ENCODE measurements around the gene CMKLR1.

DNA sequence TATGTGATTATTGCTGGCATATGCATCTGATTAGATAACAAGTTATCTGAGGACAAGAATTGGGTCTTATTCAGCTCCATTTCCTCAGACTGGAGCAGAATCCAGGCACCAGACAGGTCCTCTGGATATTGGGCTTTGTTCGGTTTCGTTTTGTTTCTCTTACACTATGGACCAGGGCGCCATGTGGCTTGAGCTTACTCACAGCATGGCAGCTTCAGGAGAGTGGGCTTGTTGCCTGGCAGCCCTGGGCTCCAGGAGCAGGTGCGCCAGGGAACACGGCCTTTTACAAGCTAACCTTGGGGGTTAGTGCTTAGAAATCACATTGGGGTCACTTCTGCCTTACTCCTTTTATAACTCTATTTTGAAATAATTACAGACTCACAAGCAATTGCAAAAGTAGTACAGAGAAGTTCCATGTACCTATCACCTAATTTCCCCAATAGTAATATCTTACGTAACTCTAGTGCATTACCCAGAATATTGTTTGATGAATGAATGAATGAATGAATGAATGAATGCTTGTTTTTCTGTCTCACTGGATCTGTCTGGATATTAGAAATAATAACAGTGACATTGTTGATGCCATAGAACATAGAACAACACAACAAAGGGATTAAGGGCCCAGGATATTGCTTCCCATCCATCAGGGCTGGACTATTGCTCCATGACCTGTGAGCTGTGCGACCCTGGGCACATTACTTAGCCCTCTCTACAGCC lies 39.0 kb downstream of the CMKLR1 start:
- TF ChIP-seq, protein P1, sequence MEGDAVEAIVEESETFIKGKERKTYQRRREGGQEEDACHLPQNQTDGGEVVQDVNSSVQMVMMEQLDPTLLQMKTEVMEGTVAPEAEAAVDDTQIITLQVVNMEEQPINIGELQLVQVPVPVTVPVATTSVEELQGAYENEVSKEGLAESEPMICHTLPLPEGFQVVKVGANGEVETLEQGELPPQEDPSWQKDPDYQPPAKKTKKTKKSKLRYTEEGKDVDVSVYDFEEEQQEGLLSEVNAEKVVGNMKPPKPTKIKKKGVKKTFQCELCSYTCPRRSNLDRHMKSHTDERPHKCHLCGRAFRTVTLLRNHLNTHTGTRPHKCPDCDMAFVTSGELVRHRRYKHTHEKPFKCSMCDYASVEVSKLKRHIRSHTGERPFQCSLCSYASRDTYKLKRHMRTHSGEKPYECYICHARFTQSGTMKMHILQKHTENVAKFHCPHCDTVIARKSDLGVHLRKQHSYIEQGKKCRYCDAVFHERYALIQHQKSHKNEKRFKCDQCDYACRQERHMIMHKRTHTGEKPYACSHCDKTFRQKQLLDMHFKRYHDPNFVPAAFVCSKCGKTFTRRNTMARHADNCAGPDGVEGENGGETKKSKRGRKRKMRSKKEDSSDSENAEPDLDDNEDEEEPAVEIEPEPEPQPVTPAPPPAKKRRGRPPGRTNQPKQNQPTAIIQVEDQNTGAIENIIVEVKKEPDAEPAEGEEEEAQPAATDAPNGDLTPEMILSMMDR (IDR thresholded peaks at IDR 0.05 in 2 of 3, conservative IDR thresholded peaks at IDR 0.05 in 1 of 3; ENCODE audit: borderline replicate concordance in 1 of 3, insufficient read depth in 1 of 3, low read depth in 2 of 3, low read length in 2 of 3), result no peak
- TF ChIP-seq SIN3A (IDR thresholded peaks at IDR 0.05; ENCODE audit: low read depth) (no peak), TCF7L2 (IDR thresholded peaks at IDR 0.05; ENCODE audit: borderline replicate concordance, extremely low read depth, insufficient read depth, insufficient read length) (no peak), RAD21 (IDR thresholded peaks at IDR 0.05; ENCODE audit: low read depth) (no peak), POLR2AphosphoS5 (IDR thresholded peaks at IDR 0.05; ENCODE audit: low read depth, low read length) (no peak), YY1 (IDR thresholded peaks at IDR 0.05; ENCODE audit: extremely low read depth, insufficient replicate concordance, low read depth, low read length) (no peak), ELF1 (IDR thresholded peaks at IDR 0.05; ENCODE audit: borderline replicate concordance, low read depth) (no peak), EZH2 (IDR thresholded peaks at IDR 0.05) (no peak), POLR2A (IDR thresholded peaks at IDR 0.05; ENCODE audit: borderline replicate concordance, extremely low read depth, insufficient read depth, insufficient read length) (no peak), SP1 (IDR thresholded peaks at IDR 0.05; ENCODE audit: low read depth) (no peak)
- TF ChIP-seq, protein P2, sequence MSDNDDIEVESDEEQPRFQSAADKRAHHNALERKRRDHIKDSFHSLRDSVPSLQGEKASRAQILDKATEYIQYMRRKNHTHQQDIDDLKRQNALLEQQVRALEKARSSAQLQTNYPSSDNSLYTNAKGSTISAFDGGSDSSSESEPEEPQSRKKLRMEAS (IDR thresholded peaks at IDR 0.05), result no peak
- TF ChIP-seq, protein P3, sequence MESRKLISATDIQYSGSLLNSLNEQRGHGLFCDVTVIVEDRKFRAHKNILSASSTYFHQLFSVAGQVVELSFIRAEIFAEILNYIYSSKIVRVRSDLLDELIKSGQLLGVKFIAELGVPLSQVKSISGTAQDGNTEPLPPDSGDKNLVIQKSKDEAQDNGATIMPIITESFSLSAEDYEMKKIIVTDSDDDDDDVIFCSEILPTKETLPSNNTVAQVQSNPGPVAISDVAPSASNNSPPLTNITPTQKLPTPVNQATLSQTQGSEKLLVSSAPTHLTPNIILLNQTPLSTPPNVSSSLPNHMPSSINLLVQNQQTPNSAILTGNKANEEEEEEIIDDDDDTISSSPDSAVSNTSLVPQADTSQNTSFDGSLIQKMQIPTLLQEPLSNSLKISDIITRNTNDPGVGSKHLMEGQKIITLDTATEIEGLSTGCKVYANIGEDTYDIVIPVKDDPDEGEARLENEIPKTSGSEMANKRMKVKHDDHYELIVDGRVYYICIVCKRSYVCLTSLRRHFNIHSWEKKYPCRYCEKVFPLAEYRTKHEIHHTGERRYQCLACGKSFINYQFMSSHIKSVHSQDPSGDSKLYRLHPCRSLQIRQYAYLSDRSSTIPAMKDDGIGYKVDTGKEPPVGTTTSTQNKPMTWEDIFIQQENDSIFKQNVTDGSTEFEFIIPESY (IDR thresholded peaks at IDR 0.05; ENCODE audit: extremely low read depth, insufficient replicate concordance, low read length), result no peak
